ENCODE results near the gene BRD4. TPM values are rescaled to one million over a fixed set of nuclear protein-coding genes. Genes with fewer than 3 reads are reported as not detected.
A peak's percentile ranks its signal among the peaks of the same experiment; 100 is the strongest.

Gene BRD4
- total RNA-seq, 1 experiment from 2014 or later = 189 TPM

GRCh38 chr19:15266683-15267082, 65.7 kb downstream of the BRD4 start:
- Mint-ChIP-seq H3K9me3 (ENCODE audit: unreplicated experiment) (no peaks in the 10 kb centered on the region), H3K27ac (ENCODE audit: low read depth, unreplicated experiment) (no peak overlapping the region), H3K27me3 (ENCODE audit: insufficient read depth, unreplicated experiment) (no peaks in the 10 kb centered on the region), H3K4me3 (ENCODE audit: unreplicated experiment) (no peak overlapping the region), H3K36me3 (ENCODE audit: insufficient read depth, unreplicated experiment) (peaks cover 92% of the 10 kb centered on the region), H3K4me1 (ENCODE audit: insufficient read depth, unreplicated experiment) (peaks cover 33% of the 10 kb centered on the region)
- intact Hi-C loops (cut with micrococcal nuclease) = loop anchor here (1.0 kb wide), 1 partner anchor 65 kb away; no protein-coding TSS in a partner anchor
- CTCF ChIA-PET = interaction anchor here (0.6 to 1.5 kb wide), 3 partner anchors 10 to 17 kb away, joined by 3 to 4 read pairs (median 4); no protein-coding TSS in a partner anchor
- no peak for TF ChIP-seq CTCF (IDR thresholded peaks at IDR 0.05; ENCODE audit: unreplicated experiment)
- BruUV-seq (replicated peaks) = no TSS peak
- POLR2A ChIA-PET = interaction anchor here (1.1 to 1.8 kb wide), 4 partner anchors 14 to 63 kb away, joined by 4 to 10 read pairs (median 5); no protein-coding TSS in a partner anchor
- DNase-seq (ENCODE audit: unreplicated experiment) = no peak

- POLR2A ChIA-PET = interaction anchor here (0.6 to 1.8 kb wide), 9 partner anchors 9 to 112 kb away, joined by 3 to 10 read pairs (median 4); no protein-coding TSS in a partner anchor
- Mint-ChIP-seq H3K27me3 (ENCODE audit: insufficient read depth, unreplicated experiment) (no peaks in the 10 kb centered on the region), H3K9me3 (ENCODE audit: unreplicated experiment) (no peaks in the 10 kb centered on the region), H3K27ac (ENCODE audit: low read depth, unreplicated experiment) (no peak overlapping the region), H3K36me3 (ENCODE audit: insufficient read depth, unreplicated experiment) (peaks cover 92% of the 10 kb centered on the region), H3K4me3 (ENCODE audit: unreplicated experiment) (no peak overlapping the region), H3K4me1 (ENCODE audit: insufficient read depth, unreplicated experiment) (peaks cover 25% of the 10 kb centered on the region)
- no TSS peak for BruUV-seq (replicated peaks)
- CTCF ChIA-PET = interaction anchor here (0.7 to 1.5 kb wide), 4 partner anchors 9 to 112 kb away, joined by 3 to 4 read pairs (median 4); no protein-coding TSS in a partner anchor
- intact Hi-C loops (cut with micrococcal nuclease) = loop anchor here (1.0 to 2.0 kb wide), 2 partner anchors 65 to 291 kb away; no protein-coding TSS in a partner anchor
- peak; percentile 97 for DNase-seq (ENCODE audit: unreplicated experiment)
- TF ChIP-seq CTCF (IDR thresholded peaks at IDR 0.05; ENCODE audit: unreplicated experiment) = no peak
Observed at GRCh38 chr19:15265850-15266248, 66.5 kb downstream of the BRD4 start.

- peaks cover 25% of the 10 kb centered on the region for H3K4me1 Mint-ChIP-seq (ENCODE audit: insufficient read depth, unreplicated experiment)
- DNase-seq (ENCODE audit: unreplicated experiment) = no peak
- H3K27me3 Mint-ChIP-seq (ENCODE audit: insufficient read depth, unreplicated experiment) = no peaks in the 10 kb centered on the region
- H3K36me3 Mint-ChIP-seq (ENCODE audit: insufficient read depth, unreplicated experiment) = peaks cover 92% of the 10 kb centered on the region
- intact Hi-C loops (cut with micrococcal nuclease) = loop anchor here (2.0 kb wide), 1 partner anchor 291 kb away; no protein-coding TSS in a partner anchor
- H3K4me3 Mint-ChIP-seq (ENCODE audit: unreplicated experiment) = no peak overlapping the region
- TF ChIP-seq CTCF (IDR thresholded peaks at IDR 0.05; ENCODE audit: unreplicated experiment) = no peak
- no peak overlapping the region for H3K27ac Mint-ChIP-seq (ENCODE audit: low read depth, unreplicated experiment)
- CTCF ChIA-PET = interaction anchor here (0.7 to 1.5 kb wide), 2 partner anchors 10 to 18 kb away, joined by 3 to 4 read pairs; no protein-coding TSS in a partner anchor
- POLR2A ChIA-PET = interaction anchor here (0.6 to 1.8 kb wide), 7 partner anchors 9 to 113 kb away, joined by 3 to 10 read pairs (median 4); no protein-coding TSS in a partner anchor
- no peaks in the 10 kb centered on the region for H3K9me3 Mint-ChIP-seq (ENCODE audit: unreplicated experiment)
- no TSS peak for BruUV-seq (replicated peaks)
Observed at GRCh38 chr19:15265214-15265849, 67.0 kb downstream of the BRD4 start.

- POLR2A ChIA-PET = no interaction called here
- no peak overlapping the region for H3K27ac Mint-ChIP-seq (ENCODE audit: low read depth, unreplicated experiment)
Observed at GRCh38 chr19:15264933-15265206, 67.5 kb downstream of the BRD4 start.

More at GRCh38 chr19:15264933-15265206, 67.5 kb downstream of the BRD4 start:
- intact Hi-C loops (cut with micrococcal nuclease) = loop anchor here (1.0 to 2.0 kb wide), 2 partner anchors 113 to 292 kb away; no protein-coding TSS in a partner anchor
- CTCF ChIA-PET = interaction anchor here (0.6 to 0.7 kb wide), 2 partner anchors 10 to 55 kb away, joined by 3 read pairs; no protein-coding TSS in a partner anchor
- no TSS peak for BruUV-seq (replicated peaks)
- Mint-ChIP-seq H3K9me3 (ENCODE audit: unreplicated experiment) (no peaks in the 10 kb centered on the region), H3K4me1 (ENCODE audit: insufficient read depth, unreplicated experiment) (peaks cover 25% of the 10 kb centered on the region), H3K27me3 (ENCODE audit: insufficient read depth, unreplicated experiment) (no peaks in the 10 kb centered on the region), H3K36me3 (ENCODE audit: insufficient read depth, unreplicated experiment) (peaks cover 92% of the 10 kb centered on the region), H3K4me3 (ENCODE audit: unreplicated experiment) (no peak overlapping the region)
- TF ChIP-seq CTCF (IDR thresholded peaks at IDR 0.05; ENCODE audit: unreplicated experiment) = no peak
- DNase-seq (ENCODE audit: unreplicated experiment) = no peak
